CD4-positive, CD25-positive, alpha-beta regulatory T cell (primary cell): ENCODE measurements around the gene TTC7B. TPM values are rescaled to one million over a fixed set of nuclear protein-coding genes. Genes with fewer than 3 reads are reported as not detected.

Source experiments
- ATAC-seq, 2 donors: fragments of 150-1000 bp; cut with Tn5 transposase; one replicate each; pipeline ENCODE4 v1.10.0; 2021; ENCODE audit warnings: low read depth in 2 of 2, moderate number of reproducible peaks in 2 of 2, moderate library complexity in 1 of 2
- DNase-seq, 3 donors: peaks; one replicate each; pipeline versions ENCODE4 v3.0.0 to v3.0.0-alpha.2; 2012 to 2022; ENCODE audit warnings: mixed read lengths in 1 of 3
- H3K27ac ChIP-seq: one replicate; pipeline ENCODE4 v1.7.0; 2013; ENCODE audit warnings: mild to moderate bottlenecking, low read length; ENCODE audit not compliant: insufficient read depth, poor library complexity, severe bottlenecking
- H3K27me3 ChIP-seq: one replicate; pipeline ENCODE4 v1.7.0; 2013; ENCODE audit warnings: low read length; ENCODE audit not compliant: control insufficient read depth, insufficient read depth
- H3K36me3 ChIP-seq: one replicate; pipeline ENCODE4 v1.7.0; 2013; ENCODE audit warnings: mild to moderate bottlenecking, low read length, moderate library complexity; ENCODE audit not compliant: control insufficient read depth, insufficient read depth
- H3K4me1 ChIP-seq: 2 replicates; pipeline ENCODE4 v1.7.0; 2013; ENCODE audit warnings: mild to moderate bottlenecking, low read length; ENCODE audit not compliant: insufficient read depth, control insufficient read depth, poor library complexity, severe bottlenecking
- H3K4me3 ChIP-seq: one replicate; pipeline ENCODE4 v1.7.0; 2013; ENCODE audit warnings: low read depth, mild to moderate bottlenecking, low read length, moderate library complexity
- H3K9me3 ChIP-seq, 2 experiments: 1 replicate in 1 of 2; 2 replicates in 1 of 2; pipeline ENCODE4 v1.7.0; 2013; ENCODE audit warnings: low read length in 2 of 2, mild to moderate bottlenecking in 1 of 2, moderate library complexity in 1 of 2; ENCODE audit not compliant: control insufficient read depth in 2 of 2
- H3K27ac Mint-ChIP-seq, 3 donors: one replicate each; pipeline ENCODE4 v1.8.0; 2020 to 2022; ENCODE audit warnings: mild to moderate bottlenecking in 3 of 3, mixed read lengths in 3 of 3, moderate library complexity in 2 of 3
- H3K27me3 Mint-ChIP-seq: one replicate; pipeline ENCODE4 v1.8.0; 2022; ENCODE audit warnings: mild to moderate bottlenecking, mixed read lengths
- H3K36me3 Mint-ChIP-seq: one replicate; pipeline ENCODE4 v1.8.0; 2020; ENCODE audit warnings: mixed read lengths
- H3K4me1 Mint-ChIP-seq, 4 donors: one replicate each; pipeline ENCODE4 v1.8.0; 2020 to 2022; ENCODE audit warnings: mixed read lengths in 4 of 4, mild to moderate bottlenecking in 1 of 4
- H3K4me3 Mint-ChIP-seq, 4 donors: one replicate each; pipeline ENCODE4 v1.8.0; 2020 to 2022; ENCODE audit warnings: mild to moderate bottlenecking in 4 of 4, mixed read lengths in 4 of 4, moderate library complexity in 3 of 4
- H3K9me3 Mint-ChIP-seq, 7 donors: one replicate each; pipeline ENCODE4 v1.8.0; 2020 to 2022; ENCODE audit warnings: mixed read lengths in 7 of 7, mild to moderate bottlenecking in 3 of 7, moderate library complexity in 2 of 7
- polyA plus RNA-seq, 4 donors: library from polyadenylated mRNA; unstranded; fragments of 300-500 nt; fragmentation: Illumina TruSeq; gene quantifications; one replicate each; pipeline ENCODE4 v1.2.3, GENCODE V29; 2021
- total RNA-seq: library from RNA; stranded (reverse); gene quantifications from one replicate; pipeline ENCODE4 v1.2.3, GENCODE V29; 2022

Gene TTC7B
- total and polyA plus RNA-seq, 5 donors from 2014 or later = 0.88 to 7.8 (median 1.0) TPM

GRCh38 chr14:90624732-90625400 is 191.4 kb downstream of the TTC7B start:
- no peaks in the 10 kb centered on the region for H3K4me1 ChIP-seq
- Mint-ChIP-seq H3K9me3 (peaks cover 0 to 2% (median 0%) of the 10 kb centered on the region in 7 donors), H3K4me3 (no peak overlapping the region), H3K27ac (no peak overlapping the region), H3K4me1 (no peaks in the 10 kb centered on the region), H3K36me3 (no peaks in the 10 kb centered on the region), H3K27me3 (no peaks in the 10 kb centered on the region)
- no peaks in the 10 kb centered on the region for H3K27me3 ChIP-seq
- H3K27ac ChIP-seq = no peak overlapping the region
- H3K4me3 ChIP-seq = no peak overlapping the region
- H3K36me3 ChIP-seq = no peaks in the 10 kb centered on the region
- no peaks in the 10 kb centered on the region for H3K9me3 ChIP-seq
- ATAC-seq = no peak
- no peak for DNase-seq

GRCh38 chr14:90624227-90624626 is 192.0 kb downstream of the TTC7B start:
- Mint-ChIP-seq H3K36me3 (no peaks in the 10 kb centered on the region), H3K27me3 (no peaks in the 10 kb centered on the region), H3K27ac (no peak overlapping the region), H3K4me3 (no peak overlapping the region), H3K9me3 (peaks cover 0 to 2% (median 0%) of the 10 kb centered on the region in 7 donors), H3K4me1 (no peaks in the 10 kb centered on the region)
- Histone ChIP-seq H3K4me3 (no peak overlapping the region), H3K9me3 (no peaks in the 10 kb centered on the region), H3K27me3 (no peaks in the 10 kb centered on the region), H3K4me1 (no peaks in the 10 kb centered on the region), H3K36me3 (no peaks in the 10 kb centered on the region), H3K27ac (no peak overlapping the region)
- DNase-seq = no peak
- ATAC-seq = no peak

- ATAC-seq = no peak
- Histone ChIP-seq H3K4me1 (no peaks in the 10 kb centered on the region), H3K9me3 (no peaks in the 10 kb centered on the region), H3K27ac (no peak overlapping the region), H3K36me3 (no peaks in the 10 kb centered on the region), H3K4me3 (no peak overlapping the region), H3K27me3 (no peaks in the 10 kb centered on the region)
- DNase-seq = no peak
- no peak overlapping the region for H3K4me3 Mint-ChIP-seq
- H3K27ac Mint-ChIP-seq = no peak overlapping the region
- no peaks in the 10 kb centered on the region for H3K27me3 Mint-ChIP-seq
- H3K9me3 Mint-ChIP-seq = peaks cover 0 to 2% (median 0%) of the 10 kb centered on the region in 7 donors
- H3K36me3 Mint-ChIP-seq = no peaks in the 10 kb centered on the region
- no peaks in the 10 kb centered on the region for H3K4me1 Mint-ChIP-seq
Measured at GRCh38 chr14:90621201-90621600, 195.0 kb downstream of the TTC7B start.

GRCh38 chr14:90620568-90621077 is 195.6 kb downstream of the TTC7B start:
- Histone ChIP-seq H3K9me3 (no peaks in the 10 kb centered on the region), H3K4me1 (no peaks in the 10 kb centered on the region), H3K27me3 (no peaks in the 10 kb centered on the region), H3K36me3 (no peaks in the 10 kb centered on the region), H3K4me3 (no peak overlapping the region), H3K27ac (no peak overlapping the region)
- DNase-seq (no peak), ATAC-seq (no peak)
- Mint-ChIP-seq H3K27me3 (no peaks in the 10 kb centered on the region), H3K4me3 (no peak overlapping the region), H3K36me3 (no peaks in the 10 kb centered on the region), H3K4me1 (no peaks in the 10 kb centered on the region), H3K9me3 (peaks cover 0 to 2% (median 0%) of the 10 kb centered on the region in 7 donors), H3K27ac (no peak overlapping the region)

- Histone ChIP-seq H3K27ac (no peak overlapping the region), H3K36me3 (no peaks in the 10 kb centered on the region), H3K4me1 (no peaks in the 10 kb centered on the region), H3K27me3 (no peaks in the 10 kb centered on the region), H3K9me3 (no peaks in the 10 kb centered on the region), H3K4me3 (no peak overlapping the region)
- H3K4me1 Mint-ChIP-seq = no peaks in the 10 kb centered on the region
- ATAC-seq (no peak), DNase-seq (no peak)
- no peaks in the 10 kb centered on the region for H3K27me3 Mint-ChIP-seq
- H3K36me3 Mint-ChIP-seq = no peaks in the 10 kb centered on the region
- H3K27ac Mint-ChIP-seq = no peak overlapping the region
- peaks cover 0 to 2% (median 0%) of the 10 kb centered on the region in 7 donors for H3K9me3 Mint-ChIP-seq
- H3K4me3 Mint-ChIP-seq = no peak overlapping the region
Measured at GRCh38 chr14:90619911-90620310, 196.3 kb downstream of the TTC7B start.

GRCh38 chr14:90617961-90618360 is 198.3 kb downstream of the TTC7B start:
- H3K27me3 ChIP-seq = no peaks in the 10 kb centered on the region
- H3K27ac Mint-ChIP-seq = no peak overlapping the region
- peaks cover 0 to 3% (median 0%) of the 10 kb centered on the region in 4 donors for H3K4me1 Mint-ChIP-seq
- H3K27ac ChIP-seq = no peak overlapping the region
- no peaks in the 10 kb centered on the region for H3K9me3 ChIP-seq
- no peaks in the 10 kb centered on the region for H3K4me1 ChIP-seq
- H3K36me3 ChIP-seq = no peaks in the 10 kb centered on the region
- H3K36me3 Mint-ChIP-seq = no peaks in the 10 kb centered on the region
- H3K27me3 Mint-ChIP-seq = no peaks in the 10 kb centered on the region
- no peak for DNase-seq
- no peak overlapping the region for H3K4me3 ChIP-seq
- H3K9me3 Mint-ChIP-seq = peaks cover 0 to 2% (median 0%) of the 10 kb centered on the region in 7 donors
- ATAC-seq = no peak
- no peak overlapping the region for H3K4me3 Mint-ChIP-seq

GRCh38 chr14:90616881-90617280 is 199.3 kb downstream of the TTC7B start:
- ATAC-seq (no peak), DNase-seq (no peak)
- Histone ChIP-seq H3K27ac (no peak overlapping the region), H3K4me1 (no peaks in the 10 kb centered on the region), H3K9me3 (no peaks in the 10 kb centered on the region), H3K4me3 (no peak overlapping the region), H3K36me3 (no peaks in the 10 kb centered on the region), H3K27me3 (no peaks in the 10 kb centered on the region)
- Mint-ChIP-seq H3K27ac (no peak overlapping the region), H3K4me3 (no peak overlapping the region), H3K9me3 (peaks cover 0 to 2% (median 0%) of the 10 kb centered on the region in 7 donors), H3K4me1 (peaks cover 0 to 3% (median 0%) of the 10 kb centered on the region in 4 donors), H3K36me3 (no peaks in the 10 kb centered on the region), H3K27me3 (no peaks in the 10 kb centered on the region)

- H3K4me1 ChIP-seq = no peaks in the 10 kb centered on the region
- DNase-seq = no peak
- no peaks in the 10 kb centered on the region for H3K9me3 Mint-ChIP-seq
- no peak overlapping the region for H3K4me3 Mint-ChIP-seq
- peaks cover 0 to 3% (median 0%) of the 10 kb centered on the region in 4 donors for H3K4me1 Mint-ChIP-seq
- H3K27ac ChIP-seq = no peak overlapping the region
- H3K27me3 Mint-ChIP-seq = no peaks in the 10 kb centered on the region
- no peaks in the 10 kb centered on the region for H3K36me3 ChIP-seq
- H3K9me3 ChIP-seq = no peaks in the 10 kb centered on the region
- H3K36me3 Mint-ChIP-seq = no peaks in the 10 kb centered on the region
- H3K27ac Mint-ChIP-seq = no peak overlapping the region
- H3K27me3 ChIP-seq = no peaks in the 10 kb centered on the region
- no peak for ATAC-seq
- H3K4me3 ChIP-seq = no peak overlapping the region
Measured at GRCh38 chr14:90616313-90616712, 199.9 kb downstream of the TTC7B start.
